ENCODE results near the gene IPO9.

DNA sequence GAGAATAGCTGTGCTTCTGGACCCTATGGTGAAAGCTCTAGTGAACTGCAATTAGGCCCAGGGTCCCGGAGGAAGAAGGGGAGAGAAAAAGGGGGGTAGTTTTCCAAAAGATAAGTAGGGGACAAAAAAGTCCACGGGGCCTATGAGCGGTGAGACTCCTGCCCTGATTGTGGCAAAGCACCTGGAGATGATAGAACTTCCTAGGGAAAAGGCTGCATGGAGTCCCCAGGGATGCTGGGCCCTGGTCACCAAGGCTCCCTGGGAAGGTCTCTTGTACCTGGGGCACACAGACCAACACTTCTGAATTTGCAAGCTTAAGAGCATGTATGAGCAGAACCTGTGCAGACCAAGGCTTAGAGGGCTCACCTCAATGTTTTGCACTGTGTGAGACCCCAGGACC lies 54.3 kb downstream of the IPO9 start:
- TF ChIP-seq, protein P1, sequence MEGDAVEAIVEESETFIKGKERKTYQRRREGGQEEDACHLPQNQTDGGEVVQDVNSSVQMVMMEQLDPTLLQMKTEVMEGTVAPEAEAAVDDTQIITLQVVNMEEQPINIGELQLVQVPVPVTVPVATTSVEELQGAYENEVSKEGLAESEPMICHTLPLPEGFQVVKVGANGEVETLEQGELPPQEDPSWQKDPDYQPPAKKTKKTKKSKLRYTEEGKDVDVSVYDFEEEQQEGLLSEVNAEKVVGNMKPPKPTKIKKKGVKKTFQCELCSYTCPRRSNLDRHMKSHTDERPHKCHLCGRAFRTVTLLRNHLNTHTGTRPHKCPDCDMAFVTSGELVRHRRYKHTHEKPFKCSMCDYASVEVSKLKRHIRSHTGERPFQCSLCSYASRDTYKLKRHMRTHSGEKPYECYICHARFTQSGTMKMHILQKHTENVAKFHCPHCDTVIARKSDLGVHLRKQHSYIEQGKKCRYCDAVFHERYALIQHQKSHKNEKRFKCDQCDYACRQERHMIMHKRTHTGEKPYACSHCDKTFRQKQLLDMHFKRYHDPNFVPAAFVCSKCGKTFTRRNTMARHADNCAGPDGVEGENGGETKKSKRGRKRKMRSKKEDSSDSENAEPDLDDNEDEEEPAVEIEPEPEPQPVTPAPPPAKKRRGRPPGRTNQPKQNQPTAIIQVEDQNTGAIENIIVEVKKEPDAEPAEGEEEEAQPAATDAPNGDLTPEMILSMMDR (IDR thresholded peaks at IDR 0.05; ENCODE audit: low read length): no peak
- TF ChIP-seq EZH2 (IDR thresholded peaks at IDR 0.05; ENCODE audit: borderline replicate concordance, low read length): no peak
